Activated T-cell treated with anti-CD3 and anti-CD28 coated beads, Interleukin-2, amount 50 U/mL, for 4 hours (primary cell): ENCODE data around the gene ST6GALNAC3. TPM values are rescaled to one million over a fixed set of nuclear protein-coding genes. Genes with fewer than 3 reads are reported as not detected.
"Not testable (repeated sequence)": the region's sequence is repeated elsewhere in the genome, so short reads cannot be mapped to it uniquely, and the experiment has no call there.

Experiments
- ATAC-seq, 2 donors: fragments of 200-7000 bp; cut with Tn5 transposase; one replicate each; pipeline ENCODE4 v1.10.0; 2021
- DNase-seq: peaks from one replicate; pipeline ENCODE4 v3.0.0-alpha.2; 2020
- H3K27me3 Mint-ChIP-seq: one replicate; pipeline ENCODE4 v1.8.0; 2021; ENCODE audit warnings: low read depth, mixed read lengths
- H3K36me3 Mint-ChIP-seq: one replicate; pipeline ENCODE4 v1.8.0; 2022; ENCODE audit warnings: mixed read lengths; ENCODE audit not compliant: insufficient read depth
- H3K4me1 Mint-ChIP-seq: one replicate; pipeline ENCODE4 v1.8.0; 2021; ENCODE audit warnings: low read depth, mixed read lengths
- H3K4me3 Mint-ChIP-seq: one replicate; pipeline ENCODE4 v1.8.0; 2021; ENCODE audit warnings: mild to moderate bottlenecking, moderate library complexity, mixed read lengths
- H3K9me3 Mint-ChIP-seq: one replicate; pipeline ENCODE4 v1.8.0; 2021; ENCODE audit warnings: mixed read lengths
- total RNA-seq, 3 donors: library from RNA; stranded (reverse); gene quantifications; one replicate each; pipeline ENCODE4 v1.2.1, GENCODE V29; 2021

ST6GALNAC3 gene
- total RNA-seq, 3 donors from 2014 or later: 0.24 to 0.73 (median 0.53) TPM

DNA sequence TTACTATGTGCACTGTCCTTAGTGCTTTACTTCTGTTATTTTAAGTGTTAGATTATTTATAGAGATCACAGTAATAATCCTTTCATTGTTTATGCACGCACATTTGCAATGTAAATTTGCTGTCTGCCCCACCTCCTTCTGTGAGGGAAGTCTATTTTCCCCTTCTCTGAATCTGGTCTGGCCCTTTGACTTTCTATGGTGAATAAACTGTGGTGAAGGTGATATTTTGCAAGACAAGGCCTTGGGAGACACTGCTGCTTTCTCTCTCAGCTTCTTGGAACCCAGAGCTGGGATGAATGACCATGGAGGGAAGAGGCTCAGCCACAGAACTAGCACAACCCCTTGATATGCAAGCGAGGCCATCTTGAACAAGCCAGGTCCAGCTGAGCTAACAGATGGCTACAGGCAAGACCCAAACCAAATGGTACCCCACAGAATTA, 156.3 kb downstream of the ST6GALNAC3 start:
- ATAC-seq (no peak), DNase-seq (no peak)
- Mint-ChIP-seq H3K4me3 (no peak overlapping the region), H3K36me3 (no peaks in the 10 kb centered on the region), H3K27me3 (no peaks in the 10 kb centered on the region), H3K4me1 (peaks cover 10% of the 10 kb centered on the region), H3K9me3 (no peaks in the 10 kb centered on the region)

DNA sequence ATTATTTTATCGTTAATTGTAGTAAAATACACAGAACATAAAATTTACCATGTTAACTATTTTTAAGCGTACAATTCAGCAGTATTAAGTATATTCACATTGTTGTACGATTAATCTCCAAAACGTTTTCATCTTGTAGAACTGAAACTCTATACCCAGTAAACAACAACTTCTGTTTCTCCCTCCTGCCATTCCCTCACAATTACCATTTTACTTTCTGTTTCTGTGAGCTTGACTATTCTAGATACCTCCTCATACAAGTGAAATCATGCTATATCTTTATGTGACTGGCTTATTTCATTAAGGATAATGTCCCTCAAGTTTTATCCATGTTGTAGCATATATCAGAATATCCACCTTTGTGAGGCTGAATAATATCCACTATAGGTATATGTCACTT, 156.8 kb downstream of the ST6GALNAC3 start:
- Mint-ChIP-seq H3K4me3 (no peak overlapping the region), H3K4me1 (peaks cover 10% of the 10 kb centered on the region), H3K27me3 (no peaks in the 10 kb centered on the region), H3K9me3 (no peaks in the 10 kb centered on the region), H3K36me3 (no peaks in the 10 kb centered on the region)
- DNase-seq: no peak
- ATAC-seq: no peak

- Mint-ChIP-seq H3K36me3 (no peaks in the 10 kb centered on the region), H3K4me3 (no peak overlapping the region), H3K4me1 (peaks cover 10% of the 10 kb centered on the region), H3K9me3 (no peaks in the 10 kb centered on the region), H3K27me3 (no peaks in the 10 kb centered on the region)
- DNase-seq (no peak), ATAC-seq (no peak)
These were observed 158.1 kb downstream of the ST6GALNAC3 start for GRCh38 chr1:76232666-76233065.

DNA sequence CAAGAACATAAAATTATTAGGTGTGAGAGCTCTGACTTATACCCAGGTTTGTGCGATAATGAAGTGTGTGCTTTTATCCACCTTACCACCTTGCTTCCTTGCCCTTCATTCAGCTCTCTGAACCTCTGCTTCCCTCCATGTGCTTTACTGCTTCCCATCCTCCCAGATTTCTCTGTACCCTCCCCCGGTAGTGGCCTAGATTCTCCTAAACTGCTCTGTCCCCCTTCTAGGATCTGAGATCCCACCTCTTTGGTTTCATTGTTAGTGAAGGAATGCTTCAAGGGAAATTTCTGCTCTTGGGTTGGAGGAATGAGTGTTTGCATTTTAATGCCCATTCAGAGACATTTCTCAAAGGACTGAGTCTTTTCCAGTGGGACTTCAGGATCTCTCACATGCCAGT, 159.5 kb downstream of the ST6GALNAC3 start:
- no peak for DNase-seq
- Mint-ChIP-seq H3K9me3 (no peaks in the 10 kb centered on the region), H3K4me3 (no peak overlapping the region), H3K36me3 (no peaks in the 10 kb centered on the region), H3K27me3 (no peaks in the 10 kb centered on the region), H3K4me1 (peaks cover 4% of the 10 kb centered on the region)
- ATAC-seq: no peak

DNA sequence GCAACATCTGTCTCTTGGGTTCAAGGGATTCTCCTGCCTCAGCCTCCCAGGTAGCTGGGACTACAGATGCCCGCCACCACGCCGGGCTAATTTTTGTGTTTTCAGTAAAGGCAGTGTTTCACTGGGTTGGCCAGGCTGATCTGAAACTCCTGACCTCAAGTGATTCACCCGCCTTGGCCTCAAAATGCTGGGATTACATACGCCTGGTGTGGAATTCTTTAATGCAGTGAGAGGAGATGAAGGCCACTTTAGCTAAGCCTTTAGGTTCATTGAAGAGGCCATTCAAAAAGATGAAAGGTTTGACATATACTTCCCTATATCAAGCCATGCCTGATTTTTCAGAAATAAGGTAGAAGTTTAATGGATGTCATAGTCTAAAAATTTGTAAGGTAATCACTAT, 162.7 kb downstream of the ST6GALNAC3 start:
- no peaks in the 10 kb centered on the region for H3K36me3 Mint-ChIP-seq
- H3K27me3 Mint-ChIP-seq: no peaks in the 10 kb centered on the region
- no peaks in the 10 kb centered on the region for H3K9me3 Mint-ChIP-seq
- DNase-seq: no peak
- ATAC-seq: no peak
- H3K4me3 Mint-ChIP-seq: no peak overlapping the region
- peaks cover 1% of the 10 kb centered on the region for H3K4me1 Mint-ChIP-seq

DNA sequence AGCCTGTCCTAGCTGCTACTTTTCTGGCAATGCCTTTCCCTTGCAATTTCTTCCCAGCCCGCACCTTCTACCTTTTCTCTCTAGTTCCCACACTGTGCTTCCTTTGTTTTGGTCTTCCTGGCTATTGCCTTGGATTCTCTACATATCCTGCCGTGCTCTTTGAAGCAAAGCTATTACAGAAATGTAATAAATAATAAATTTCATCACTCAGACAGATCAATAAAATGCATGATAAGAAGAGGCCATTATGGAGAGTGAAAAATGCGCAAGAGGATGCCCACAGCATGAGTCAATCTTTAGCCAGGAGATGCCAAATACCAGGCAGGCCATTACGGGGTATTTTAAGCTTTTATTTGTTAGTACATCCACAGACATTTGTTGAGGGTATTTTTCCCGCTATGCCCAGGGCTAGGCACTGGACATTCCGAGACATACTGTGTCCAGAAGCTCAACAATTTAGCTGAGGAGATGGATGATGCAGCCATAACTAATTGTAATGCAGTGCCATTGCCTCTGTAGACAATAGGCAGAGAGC, 163.6 kb downstream of the ST6GALNAC3 start:
- Mint-ChIP-seq H3K4me1 (peaks cover 1% of the 10 kb centered on the region), H3K27me3 (no peaks in the 10 kb centered on the region), H3K9me3 (no peaks in the 10 kb centered on the region), H3K4me3 (no peak overlapping the region), H3K36me3 (no peaks in the 10 kb centered on the region)
- ATAC-seq: no peak
- no peak for DNase-seq

- H3K9me3 Mint-ChIP-seq: peaks cover 5% of the 10 kb centered on the region
- no peaks in the 10 kb centered on the region for H3K36me3 Mint-ChIP-seq
These were observed 164.9 kb downstream of the ST6GALNAC3 start for GRCh38 chr1:76239470-76239918.

DNA sequence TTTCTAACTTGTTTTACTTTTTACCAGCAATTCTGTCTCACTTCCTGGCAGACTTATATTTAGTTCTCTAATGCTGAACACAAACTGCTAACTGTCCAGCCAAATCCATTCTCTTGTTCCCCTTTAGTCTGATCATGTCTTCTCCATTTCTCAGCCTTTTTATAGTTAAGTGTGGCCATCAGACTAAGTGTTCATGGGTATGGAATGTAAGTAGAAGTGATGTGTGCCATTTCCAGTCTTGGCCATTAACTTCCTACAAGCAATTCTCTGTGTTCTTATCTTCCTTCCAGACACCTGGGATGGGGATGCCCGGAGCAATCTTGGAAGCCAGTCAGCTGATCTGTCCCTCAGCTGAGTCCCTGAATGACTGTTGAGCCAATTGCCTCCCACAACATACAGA, 165.8 kb downstream of the ST6GALNAC3 start:
- Mint-ChIP-seq H3K4me3 (no peak overlapping the region), H3K4me1 (peaks cover 1% of the 10 kb centered on the region), H3K36me3 (no peaks in the 10 kb centered on the region), H3K27me3 (no peaks in the 10 kb centered on the region), H3K9me3 (peaks cover 13% of the 10 kb centered on the region)
- DNase-seq (no peak), ATAC-seq (no peak)

More at GRCh38 chr1:76239470-76239918, 164.9 kb downstream of the ST6GALNAC3 start:
- no peak for ATAC-seq
- H3K27me3 Mint-ChIP-seq: no peaks in the 10 kb centered on the region
- peaks cover 1% of the 10 kb centered on the region for H3K4me1 Mint-ChIP-seq
- no peak overlapping the region for H3K4me3 Mint-ChIP-seq
- no peak for DNase-seq

DNA sequence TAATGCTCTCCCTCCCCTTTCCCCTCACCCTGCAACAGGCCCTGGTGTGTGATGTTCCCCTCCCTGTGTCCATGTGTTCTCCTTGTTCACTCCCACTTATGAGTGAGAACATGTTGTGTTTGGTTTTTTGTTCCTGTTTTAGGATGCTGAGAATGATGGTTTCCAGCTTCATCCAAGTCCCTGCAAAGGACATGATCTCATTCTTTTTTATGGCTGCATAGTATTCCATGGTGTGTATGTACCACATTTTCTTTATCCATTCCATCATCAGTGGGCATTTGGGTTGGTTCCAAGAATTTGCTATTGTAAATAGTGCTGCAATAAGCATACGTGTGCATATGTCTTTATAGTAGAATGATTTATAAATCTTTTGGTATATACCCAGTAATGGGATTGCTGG, 168.0 kb downstream of the ST6GALNAC3 start:
- DNase-seq, H3K27me3 Mint-ChIP-seq, H3K4me1 Mint-ChIP-seq, ATAC-seq, H3K36me3 Mint-ChIP-seq, H3K4me3 Mint-ChIP-seq: not testable (repeated sequence)
- peaks cover 16% of the 10 kb centered on the region for H3K9me3 Mint-ChIP-seq

- H3K4me1 Mint-ChIP-seq: peaks cover 3% of the 10 kb centered on the region
- ATAC-seq (no peak), DNase-seq (no peak)
- H3K27me3 Mint-ChIP-seq: no peaks in the 10 kb centered on the region
- H3K4me3 Mint-ChIP-seq: no peak overlapping the region
- H3K36me3 Mint-ChIP-seq: no peaks in the 10 kb centered on the region
- peaks cover 16% of the 10 kb centered on the region for H3K9me3 Mint-ChIP-seq
These were observed 172.8 kb downstream of the ST6GALNAC3 start for GRCh38 chr1:76247261-76247852.

GRCh38 chr1:76250271-76250670, 175.7 kb downstream of the ST6GALNAC3 start:
- Mint-ChIP-seq H3K36me3 (peaks cover 1% of the 10 kb centered on the region), H3K9me3 (peaks cover 3% of the 10 kb centered on the region), H3K4me1 (peaks cover 17% of the 10 kb centered on the region), H3K27me3 (no peaks in the 10 kb centered on the region), H3K4me3 (no peak overlapping the region)
- DNase-seq (no peak), ATAC-seq (no peak)

DNA sequence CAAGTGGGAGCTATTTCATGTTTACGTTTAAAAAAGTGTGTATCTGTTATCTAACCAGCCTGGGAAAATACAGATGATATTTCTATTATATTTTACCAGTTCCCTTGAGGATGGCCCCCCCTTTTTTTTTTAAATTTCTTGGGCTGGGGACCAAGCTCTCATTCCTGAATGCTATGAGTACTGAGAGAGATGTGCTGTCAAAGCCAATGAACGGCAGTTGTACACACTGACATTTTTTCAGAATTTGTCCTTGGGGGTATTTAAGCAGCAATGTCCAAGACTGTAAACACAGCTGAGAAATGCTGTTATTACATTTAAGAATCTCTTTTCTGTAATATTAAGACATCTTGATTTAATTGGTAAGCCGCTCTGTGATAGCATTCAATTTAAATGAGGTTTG, 177.9 kb downstream of the ST6GALNAC3 start:
- H3K27me3 Mint-ChIP-seq: no peaks in the 10 kb centered on the region
- no peaks in the 10 kb centered on the region for H3K9me3 Mint-ChIP-seq
- H3K4me3 Mint-ChIP-seq: no peak overlapping the region
- DNase-seq: no peak
- peaks cover 28% of the 10 kb centered on the region for H3K4me1 Mint-ChIP-seq
- peaks cover 1% of the 10 kb centered on the region for H3K36me3 Mint-ChIP-seq
- no peak for ATAC-seq

DNA sequence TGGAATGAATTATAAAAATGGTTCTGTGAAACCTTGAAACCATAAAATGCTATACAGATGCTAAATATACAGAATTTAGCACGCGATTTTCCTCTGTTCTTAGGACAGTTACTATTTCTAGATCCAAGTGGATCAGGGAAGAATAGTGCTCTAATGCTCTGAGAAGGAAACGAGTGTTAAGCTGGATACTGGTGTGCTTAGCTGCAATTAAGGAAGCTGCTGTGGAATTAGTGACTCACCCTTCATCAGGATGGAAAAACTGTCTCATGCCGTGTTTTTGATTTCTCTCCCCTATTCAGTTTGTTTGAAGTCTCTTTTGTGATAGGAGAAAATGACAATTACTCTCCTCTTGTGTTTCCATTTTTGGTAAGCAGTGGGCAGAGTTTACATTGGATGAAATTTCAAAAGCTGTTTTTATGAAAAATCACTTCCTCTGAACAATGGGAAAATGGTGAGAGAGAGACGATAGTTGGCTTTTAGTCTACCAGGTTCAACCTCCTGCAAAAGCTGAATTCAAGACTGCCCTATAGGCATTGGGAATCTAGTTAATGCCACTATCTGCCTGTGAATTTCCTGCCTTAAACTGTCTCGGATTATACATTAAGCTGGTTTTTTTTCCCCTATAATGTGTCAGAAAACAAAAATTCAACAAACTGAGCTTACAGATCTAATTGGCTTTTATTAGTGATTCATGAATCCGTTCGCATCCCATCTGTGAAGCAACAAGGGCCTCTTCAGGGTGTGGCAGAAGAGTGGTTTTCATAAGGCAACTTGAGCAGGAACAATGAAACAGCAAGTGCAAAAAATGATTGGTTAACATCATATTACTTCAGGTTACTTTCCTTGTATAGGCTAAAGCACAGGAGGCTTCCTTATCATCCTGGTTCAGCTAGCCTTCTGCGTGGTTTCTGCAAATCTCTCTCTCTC, 179.8 kb downstream of the ST6GALNAC3 start:
- no peaks in the 10 kb centered on the region for H3K9me3 Mint-ChIP-seq
- no peaks in the 10 kb centered on the region for H3K27me3 Mint-ChIP-seq
- H3K36me3 Mint-ChIP-seq: peaks cover 1% of the 10 kb centered on the region
- DNase-seq (peak; percentile 15), ATAC-seq (peak; percentile 28 to 39)
- no peak overlapping the region for H3K4me3 Mint-ChIP-seq
- peaks cover 45% of the 10 kb centered on the region for H3K4me1 Mint-ChIP-seq

DNA sequence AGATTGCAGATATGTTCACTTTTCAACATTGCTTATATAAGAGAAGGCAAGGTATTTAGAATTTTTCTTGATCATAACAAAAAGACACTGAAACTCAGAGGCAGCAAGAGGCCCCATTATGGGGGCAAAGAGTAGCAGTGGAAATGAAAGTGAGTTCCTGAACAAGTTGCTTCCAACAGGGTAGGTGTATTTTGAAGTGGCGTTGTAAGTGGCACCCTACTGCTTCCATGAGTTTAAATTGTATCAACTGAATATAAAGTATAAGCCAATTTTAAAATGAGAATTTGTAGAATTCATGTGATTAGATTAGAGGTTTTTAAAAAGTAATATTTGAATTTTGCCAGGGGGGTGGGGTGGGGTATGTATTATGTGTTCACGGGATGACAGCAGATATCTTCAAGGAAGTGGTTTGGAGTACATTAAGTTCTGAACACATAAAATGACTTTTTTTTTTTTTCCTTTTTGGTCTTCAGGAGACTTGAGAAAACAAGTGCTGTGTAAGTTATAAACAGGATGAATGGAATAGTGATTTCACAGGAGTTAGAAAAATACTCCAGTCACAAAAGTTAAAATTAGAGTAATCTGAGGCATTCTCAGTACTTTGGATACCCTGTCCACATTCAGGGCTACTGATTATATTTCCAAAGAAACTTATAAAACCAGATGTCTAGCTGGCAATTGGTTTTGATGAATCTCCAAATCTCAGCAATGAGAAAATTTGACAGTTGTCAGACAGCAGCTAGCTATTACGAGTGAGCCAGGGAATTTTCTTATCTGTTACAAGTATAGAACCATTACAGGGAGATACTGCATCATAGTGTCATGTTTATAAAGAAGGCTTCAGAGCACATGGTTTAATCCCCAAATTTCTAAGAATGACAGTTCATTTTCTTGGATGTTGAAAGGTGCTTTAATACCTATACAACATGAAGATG, 182.0 kb downstream of the ST6GALNAC3 start:
- Mint-ChIP-seq H3K27me3 (no peaks in the 10 kb centered on the region), H3K4me3 (peak overlapping the region; percentile 36), H3K9me3 (no peaks in the 10 kb centered on the region), H3K36me3 (peaks cover 1% of the 10 kb centered on the region), H3K4me1 (peaks cover 59% of the 10 kb centered on the region)
- DNase-seq: no peak
- ATAC-seq: no peak
